GM23338 (cell line): ENCODE measurements around the gene ID4. TPM values are rescaled to one million over a fixed set of nuclear protein-coding genes. Genes with fewer than 3 reads are reported as not detected.

Experiments used
- ATAC-seq: fragments of 200-7000 bp; cut with Tn5 transposase; 3 replicates; pipeline ENCODE4 v1.9.1; 2020
- DNase-seq: peaks from one replicate; pipeline ENCODE4 v3.0.0-alpha.2; 2015; ENCODE audit warnings: low spot score
- H2AFZ ChIP-seq: fragments of 200-600 bp; sonication (generic); 2 replicates; pipeline ENCODE4 v1.8.0; 2016; ENCODE audit warnings: antibody characterized with exemption, mild to moderate bottlenecking, moderate library complexity
- H3F3A ChIP-seq: fragments of 200-600 bp; sonication (generic); replicated peaks from 2 replicates; pipeline ENCODE4 v1.8.0; 2017; ENCODE audit warnings: antibody characterized with exemption, mixed run types, low read depth
- H3K27ac ChIP-seq: fragments of 200-600 bp; sonication (generic); 2 replicates; pipeline ENCODE4 v1.6.1; 2016; ENCODE audit warnings: low read depth
- H3K27me3 ChIP-seq: fragments of 200-600 bp; sonication (generic); 2 replicates; pipeline ENCODE4 v1.8.0; 2016; ENCODE audit warnings: mild to moderate bottlenecking, mixed run types, moderate library complexity; ENCODE audit not compliant: insufficient read depth
- H3K36me3 ChIP-seq: fragments of 200-600 bp; sonication (generic); 2 replicates; pipeline ENCODE4 v1.8.0; 2016; ENCODE audit warnings: mild to moderate bottlenecking; ENCODE audit not compliant: insufficient read depth
- H3K4me1 ChIP-seq: fragments of 200-600 bp; sonication (generic); 2 replicates; pipeline ENCODE4 v1.8.0; 2016; ENCODE audit warnings: mild to moderate bottlenecking, moderate library complexity; ENCODE audit not compliant: insufficient read depth
- H3K4me2 ChIP-seq: fragments of 200-600 bp; sonication (generic); 2 replicates; pipeline ENCODE4 v1.7.1; 2017; ENCODE audit warnings: mixed run types
- H3K4me3 ChIP-seq: fragments of 200-600 bp; sonication (generic); 2 replicates; pipeline ENCODE4 v1.6.1; 2016; ENCODE audit warnings: mixed run types
- H3K79me2 ChIP-seq: fragments of 200-600 bp; sonication (generic); replicated peaks from 2 replicates; pipeline ENCODE4 v1.8.0; 2017; ENCODE audit warnings: mild to moderate bottlenecking; ENCODE audit not compliant: insufficient read depth
- H3K9me2 ChIP-seq: fragments of 200-600 bp; sonication (generic); 2 replicates; pipeline ENCODE4 v1.8.0; 2017; ENCODE audit not compliant: insufficient read depth
- H4K20me1 ChIP-seq: fragments of 200-600 bp; sonication (generic); replicated peaks from 2 replicates; pipeline ENCODE4 v1.8.0; 2017; ENCODE audit warnings: mild to moderate bottlenecking; ENCODE audit not compliant: insufficient read depth
- H3K27ac Mint-ChIP-seq: 2 replicates; pipeline ENCODE4 v1.8.0; 2020; ENCODE audit warnings: inconsistent platforms, mild to moderate bottlenecking, moderate library complexity, mixed read lengths
- H3K27me3 Mint-ChIP-seq: 3 replicates; pipeline ENCODE4 v1.8.0; 2022; ENCODE audit warnings: low read depth, mild to moderate bottlenecking, moderate library complexity, mixed read lengths, inconsistent platforms; ENCODE audit not compliant: insufficient read depth, poor library complexity
- H3K36me3 Mint-ChIP-seq: 3 replicates; pipeline ENCODE4 v1.8.0; 2021; ENCODE audit warnings: low read depth, mild to moderate bottlenecking, inconsistent platforms, moderate library complexity, mixed read lengths
- H3K4me1 Mint-ChIP-seq: 3 replicates; pipeline ENCODE4 v1.8.0; 2020; ENCODE audit warnings: mild to moderate bottlenecking, inconsistent platforms, mixed read lengths
- H3K4me3 Mint-ChIP-seq: 3 replicates; pipeline ENCODE4 v1.8.0; 2021; ENCODE audit warnings: moderate library complexity, mild to moderate bottlenecking, inconsistent platforms, mixed read lengths
- H3K9me3 Mint-ChIP-seq: 3 replicates; pipeline ENCODE4 v1.8.0; 2020; ENCODE audit warnings: moderate library complexity, mild to moderate bottlenecking, inconsistent platforms, mixed read lengths
- CREB1 ChIP-seq: fragments of 250-450 bp; sonication (Bioruptor Pico); IDR thresholded peaks from 2 replicates; pipeline ENCODE4 v1.5.0; 2020; ENCODE audit warnings: low read depth, mild to moderate bottlenecking, moderate library complexity
- CTCF ChIP-seq, 2 experiments: fragments of 200-600 bp in 1 of 2; sonication (generic) in 1 of 2; conservative IDR thresholded peaks; 2 replicates each; pipeline versions ENCODE4 v1.5.1 to v1.6.1; 2016 to 2017; ENCODE audit warnings: antibody characterized with exemption in 2 of 2, low read depth in 2 of 2, mild to moderate bottlenecking in 2 of 2, moderate library complexity in 1 of 2
- ETS1 ChIP-seq: IDR thresholded peaks from 2 replicates; pipeline ENCODE4 v1.6.1; 2016; ENCODE audit warnings: antibody characterized with exemption
- EZH2 ChIP-seq: fragments of 200-600 bp; sonication (generic); IDR thresholded peaks from one replicate; pipeline ENCODE4 v1.8.0; 2017; ENCODE audit warnings: antibody characterized with exemption, mild to moderate bottlenecking, low read depth; ENCODE audit not compliant: unreplicated experiment
- EZH2phosphoT487 ChIP-seq: fragments of 200-600 bp; sonication (generic); IDR thresholded peaks from one replicate; pipeline ENCODE4 v1.8.1; 2018; ENCODE audit warnings: antibody characterized with exemption; ENCODE audit not compliant: unreplicated experiment
- JUNB ChIP-seq: IDR thresholded peaks from one replicate; pipeline ENCODE4 v1.6.1; 2016; ENCODE audit warnings: antibody characterized with exemption; ENCODE audit not compliant: unreplicated experiment
- NANOG ChIP-seq: IDR thresholded peaks from 2 replicates; pipeline ENCODE4 v1.6.1; 2016; ENCODE audit warnings: antibody characterized with exemption, borderline replicate concordance
- POLR2AphosphoS5 ChIP-seq: IDR thresholded peaks from 2 replicates; pipeline ENCODE4 v1.6.1; 2016; ENCODE audit warnings: antibody characterized with exemption, low read depth
- REST ChIP-seq: IDR thresholded peaks from one replicate; pipeline ENCODE4 v1.6.1; 2018; ENCODE audit warnings: antibody characterized with exemption; ENCODE audit not compliant: unreplicated experiment
- STAT1 ChIP-seq: IDR thresholded peaks from one replicate; pipeline ENCODE4 v1.6.1; 2016; ENCODE audit warnings: antibody characterized with exemption; ENCODE audit not compliant: unreplicated experiment
- ZNF114 ChIP-seq: fragments of 250-450 bp; sonication (Bioruptor Pico); IDR thresholded peaks from 2 replicates; pipeline ENCODE4 v1.5.0; 2020; ENCODE audit warnings: mild to moderate bottlenecking, moderate library complexity
- ZNF331 ChIP-seq: fragments of 250-450 bp; sonication (Bioruptor Pico); IDR thresholded peaks from 2 replicates; pipeline ENCODE4 v1.5.0; 2020; ENCODE audit warnings: low read depth, mild to moderate bottlenecking, moderate library complexity
- ZNF462 ChIP-seq: fragments of 250-450 bp; sonication (Bioruptor Pico); IDR thresholded peaks from 2 replicates; pipeline ENCODE4 v1.5.0; 2020; ENCODE audit warnings: mild to moderate bottlenecking, moderate library complexity
- polyA plus RNA-seq: library from polyadenylated mRNA; unstranded; fragments of >200 nt; fragmentation: Nextera tagmentation; extraction: Ambion mirVana; gene quantifications from 2 replicates; pipeline ENCODE4 v1.2.1, GENCODE V29; 2016
- total RNA-seq: library from RNA; depleted of rRNA; stranded (reverse); fragments of >200 nt; shearing (Covaris generic); gene quantifications from 2 replicates; pipeline ENCODE4 v1.2.3, GENCODE V29; 2014

ID4 gene
- total and polyA plus RNA-seq, 2 experiments from 2014 or later = 3.7 to 7.0 TPM

- no peak for TF ChIP-seq JUNB
- no peak for TF ChIP-seq EZH2phosphoT487
These were observed 5.8 kb upstream of the ID4 start (continued) for GRCh38 chr6:19831358-19831757.

GRCh38 chr6:19833947-19834346 lies 3.2 kb upstream of the ID4 start:
- no peaks in the 10 kb centered on the region for H3K9me3 Mint-ChIP-seq
- no peak for TF ChIP-seq ETS1
- TF ChIP-seq STAT1 = no peak
- no peak for TF ChIP-seq ZNF462 (CRISPR knock-in tag)
- no peak for TF ChIP-seq REST
- no peak for TF ChIP-seq EZH2
- no peak for TF ChIP-seq NANOG
- no peak for TF ChIP-seq ZNF114
- TF ChIP-seq CTCF (conservative IDR thresholded peaks at IDR 0.05; ENCODE audit: low read depth in 2 of 2) = no peak
- TF ChIP-seq ZNF331 (CRISPR knock-in tag) = no peak
- TF ChIP-seq POLR2AphosphoS5 = no peak
- TF ChIP-seq EZH2phosphoT487 = no peak
- no peak for TF ChIP-seq JUNB
- no peak for TF ChIP-seq CREB1 (CRISPR knock-in tag)
- H3K4me2 ChIP-seq = no peak overlapping the region

More at GRCh38 chr6:19833947-19834346, 3.2 kb upstream of the ID4 start:
- peaks cover 18% of the 10 kb centered on the region for H3K27me3 ChIP-seq
- no peak overlapping the region for H3K27ac ChIP-seq
- H3K27me3 Mint-ChIP-seq = peaks cover 9% of the 10 kb centered on the region
- DNase-seq (no peak), ATAC-seq (no peak)
- no peak overlapping the region for H3K4me3 ChIP-seq
- no peak overlapping the region for H3K4me3 Mint-ChIP-seq
- H3K4me1 Mint-ChIP-seq = peaks cover under 1% of the 10 kb centered on the region; the same call in 2 of the 3 replicates
- H3K9me2 ChIP-seq = no peaks in the 10 kb centered on the region
- no peaks in the 10 kb centered on the region for H3K36me3 Mint-ChIP-seq
- H3K27ac Mint-ChIP-seq = no peak overlapping the region
- no peaks in the 10 kb centered on the region for H3K36me3 ChIP-seq
- H4K20me1 ChIP-seq = no peaks in the 10 kb centered on the region
- 0 out of 2 replicates have a peak, but pooled peaks cover 8% of the 10 kb centered on the region for H3K4me1 ChIP-seq
- no peaks in the 10 kb centered on the region for H3K79me2 ChIP-seq
- H2AFZ ChIP-seq = 0 out of 2 replicates have a peak overlapping the region, but pooled peaks have one; percentile 31
- no peaks in the 10 kb centered on the region for H3F3A ChIP-seq
